HG02610 (cell line): ENCODE results near the gene HCFC1.

Source experiments
- ATAC-seq: cut with Tn5 transposase; IDR thresholded peaks from one replicate; pipeline ENCODE4 v1.9.1; 2021; ENCODE audit warnings: mild to moderate bottlenecking, moderate library complexity; ENCODE audit not compliant: unreplicated experiment

HCFC1 gene

DNA sequence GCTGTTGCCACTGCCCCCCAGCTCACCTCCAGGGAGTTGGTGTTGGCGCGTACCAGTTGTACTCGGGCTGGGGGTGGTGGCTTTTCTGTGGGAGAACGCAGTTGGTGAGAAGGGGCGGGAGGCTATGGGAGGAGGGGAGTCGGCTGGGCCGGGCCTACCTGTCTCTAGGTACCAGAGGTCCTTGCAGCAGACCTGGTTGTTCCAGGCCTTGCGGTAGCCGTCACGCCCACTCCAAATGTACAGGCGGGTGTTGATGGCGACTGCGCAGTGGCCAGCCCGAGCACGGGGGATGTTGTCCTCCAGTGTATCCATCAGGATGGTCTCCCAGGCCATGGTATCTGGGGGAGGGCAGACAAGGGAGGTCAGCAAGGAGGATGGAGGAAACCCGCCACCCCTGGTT lies 11.5 kb downstream of the HCFC1 start:
- ATAC-seq: no peak

DNA sequence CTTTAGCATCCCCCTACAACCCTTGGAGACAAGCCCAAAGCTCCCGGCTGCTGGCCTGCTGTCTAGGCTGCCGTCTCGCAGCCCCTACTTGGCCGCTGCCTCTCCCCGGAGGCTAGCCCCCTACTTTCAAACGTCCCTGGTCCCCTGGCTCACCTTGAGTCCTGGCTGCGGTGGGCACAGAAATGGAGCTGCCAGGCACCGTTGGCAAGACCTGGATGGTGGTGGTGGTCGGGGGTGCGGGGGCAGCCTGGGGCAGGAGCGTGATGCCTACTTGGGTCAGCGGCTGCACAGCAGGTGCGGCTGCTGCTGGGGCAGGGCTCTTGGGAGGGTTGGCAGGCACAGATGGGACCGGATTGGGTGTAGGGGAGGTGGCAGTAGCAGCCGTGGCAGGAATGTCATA lies 12.0 kb downstream of the HCFC1 start:
- ATAC-seq: no peak

- no peak for ATAC-seq
Measured at GRCh38 chrX:153958605-153959004, 13.0 kb downstream of the HCFC1 start.

- ATAC-seq: no peak
Measured at GRCh38 chrX:153957224-153957623, 14.4 kb downstream of the HCFC1 start.

DNA sequence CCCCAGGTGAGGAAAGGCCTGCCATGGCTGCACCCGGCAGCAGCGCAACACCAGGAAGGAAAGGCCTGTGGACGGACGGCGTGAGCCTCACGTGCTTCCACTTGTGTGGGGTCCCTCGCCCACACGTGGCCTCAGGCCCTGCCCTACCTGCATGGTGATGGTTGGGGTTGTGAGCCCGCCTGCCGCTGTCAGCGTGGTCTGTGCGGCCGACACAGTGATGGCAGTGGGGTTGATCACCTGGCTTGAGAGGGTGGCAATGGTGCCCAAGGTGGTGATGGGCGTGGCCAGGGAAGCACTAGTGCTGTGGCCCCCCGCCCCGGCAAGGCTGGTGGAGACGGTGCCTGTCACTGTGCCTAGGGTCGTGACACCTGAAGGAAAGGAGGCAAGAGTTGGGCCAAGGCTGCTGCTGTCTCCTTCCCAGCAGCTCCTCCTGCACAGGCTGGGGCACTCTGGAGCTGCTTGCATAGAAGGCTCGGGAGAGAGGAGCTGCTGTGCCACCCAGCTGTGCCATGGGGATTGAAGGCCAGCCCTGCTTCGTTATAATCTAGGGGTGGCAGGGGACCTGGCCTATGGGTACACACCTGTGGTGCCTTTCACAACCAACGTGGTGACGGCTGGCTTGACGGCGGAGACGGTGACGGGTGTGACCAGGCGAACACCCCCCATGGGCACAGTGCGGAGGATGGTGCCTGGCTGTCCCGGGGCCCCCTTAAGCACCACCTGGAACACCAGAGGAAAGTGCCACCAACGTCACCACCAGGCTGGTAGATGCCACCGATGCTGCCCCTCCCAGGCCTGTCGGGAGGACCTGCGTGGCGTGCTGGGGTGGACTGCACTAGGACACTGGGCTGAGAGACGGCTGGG lies 15.3 kb downstream of the HCFC1 start:
- ATAC-seq: no peak

DNA sequence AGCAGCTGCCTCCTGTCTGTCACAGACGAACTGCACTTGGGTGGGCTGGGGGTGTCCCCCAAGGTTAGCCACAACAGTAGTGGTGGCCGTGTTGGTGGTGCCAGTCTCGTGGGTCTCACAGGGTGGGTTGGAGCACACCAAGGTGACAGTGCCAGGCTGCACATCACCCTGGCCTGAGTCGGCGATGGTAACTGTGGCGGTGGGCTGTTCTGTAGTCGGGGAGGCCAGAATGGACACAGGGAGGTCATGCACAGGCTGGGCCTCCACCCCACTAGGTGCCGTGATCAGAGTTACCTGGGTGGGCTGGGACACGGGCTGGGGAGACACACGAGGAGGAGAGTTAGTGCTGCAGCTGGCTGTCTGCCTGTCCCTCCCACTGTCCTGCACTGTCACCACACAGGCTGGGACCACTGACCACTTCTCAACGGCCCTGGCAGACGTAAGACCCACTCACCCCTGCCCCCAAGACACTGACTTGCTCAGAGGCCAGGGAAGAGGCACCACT lies 16.3 kb downstream of the HCFC1 start:
- ATAC-seq: no peak

DNA sequence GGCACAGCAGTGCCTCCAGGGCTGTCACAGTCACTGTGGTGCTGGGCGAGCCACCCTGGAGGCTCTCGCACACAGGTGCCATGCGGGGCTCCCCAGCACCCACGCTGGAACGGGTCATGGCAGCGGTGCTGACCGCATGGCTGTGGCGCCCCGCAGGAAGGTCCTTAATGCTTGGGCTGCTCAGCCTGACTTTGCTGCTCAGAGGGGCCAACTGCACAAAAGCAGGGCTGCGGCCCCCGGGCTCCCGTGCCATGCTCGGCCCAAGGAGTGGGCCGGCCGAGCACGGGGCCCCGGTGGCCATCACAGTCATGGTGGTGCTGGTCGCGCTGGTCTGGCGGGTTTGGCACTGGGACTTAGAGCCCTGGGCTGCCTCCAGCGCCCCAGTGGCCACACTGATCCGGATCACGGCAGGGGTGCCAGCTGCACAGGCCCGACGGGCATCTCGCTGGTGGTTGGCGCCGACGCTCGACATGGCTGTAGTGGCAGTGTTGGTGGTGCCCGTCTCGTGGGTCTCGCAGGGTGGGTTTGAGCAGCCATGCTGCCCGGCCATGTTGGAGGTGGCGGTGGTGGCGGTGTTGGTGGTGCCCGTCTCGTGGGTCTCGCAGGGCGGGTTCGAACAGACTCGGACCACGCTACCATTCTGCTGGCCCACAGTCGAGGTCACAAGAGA lies 16.9 kb downstream of the HCFC1 start:
- no peak for ATAC-seq

DNA sequence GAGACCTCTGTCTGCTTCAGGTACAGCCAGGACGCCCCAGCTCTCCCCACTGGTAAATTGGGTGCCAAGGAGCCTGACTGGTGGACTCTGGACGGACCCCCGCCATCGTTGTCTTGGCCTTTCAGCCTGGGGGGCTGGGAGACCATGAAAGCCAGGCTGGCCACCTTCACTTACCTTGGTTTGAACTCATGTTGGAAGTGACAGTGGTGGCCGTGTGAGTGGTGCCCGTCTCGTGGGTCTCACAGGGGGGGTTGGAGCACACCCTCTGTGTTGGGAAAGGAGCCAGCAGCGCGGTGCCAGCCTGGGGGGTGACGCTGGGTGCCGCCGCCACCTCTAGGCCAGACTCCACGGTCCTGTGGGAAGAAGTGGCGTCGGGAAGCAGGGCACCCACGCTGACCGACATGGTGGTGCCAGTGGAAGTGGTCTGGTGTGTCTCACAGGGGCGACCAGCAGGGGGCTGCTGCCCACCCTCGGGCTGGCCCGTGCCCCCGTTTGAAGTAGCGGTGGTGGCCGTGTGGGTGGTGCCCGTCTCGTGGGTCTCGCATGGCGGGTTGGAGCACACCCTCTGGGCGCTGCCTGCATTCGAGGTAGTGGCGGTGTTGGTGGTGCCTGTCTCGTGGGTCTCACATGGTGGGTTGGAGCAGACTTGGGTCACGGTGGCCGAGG lies 17.6 kb downstream of the HCFC1 start:
- no peak for ATAC-seq

- no peak for ATAC-seq
Measured at GRCh38 chrX:153953342-153953830, 18.2 kb downstream of the HCFC1 start.

- no peak for ATAC-seq
Measured at GRCh38 chrX:153952373-153953026, 19.1 kb downstream of the HCFC1 start.

DNA sequence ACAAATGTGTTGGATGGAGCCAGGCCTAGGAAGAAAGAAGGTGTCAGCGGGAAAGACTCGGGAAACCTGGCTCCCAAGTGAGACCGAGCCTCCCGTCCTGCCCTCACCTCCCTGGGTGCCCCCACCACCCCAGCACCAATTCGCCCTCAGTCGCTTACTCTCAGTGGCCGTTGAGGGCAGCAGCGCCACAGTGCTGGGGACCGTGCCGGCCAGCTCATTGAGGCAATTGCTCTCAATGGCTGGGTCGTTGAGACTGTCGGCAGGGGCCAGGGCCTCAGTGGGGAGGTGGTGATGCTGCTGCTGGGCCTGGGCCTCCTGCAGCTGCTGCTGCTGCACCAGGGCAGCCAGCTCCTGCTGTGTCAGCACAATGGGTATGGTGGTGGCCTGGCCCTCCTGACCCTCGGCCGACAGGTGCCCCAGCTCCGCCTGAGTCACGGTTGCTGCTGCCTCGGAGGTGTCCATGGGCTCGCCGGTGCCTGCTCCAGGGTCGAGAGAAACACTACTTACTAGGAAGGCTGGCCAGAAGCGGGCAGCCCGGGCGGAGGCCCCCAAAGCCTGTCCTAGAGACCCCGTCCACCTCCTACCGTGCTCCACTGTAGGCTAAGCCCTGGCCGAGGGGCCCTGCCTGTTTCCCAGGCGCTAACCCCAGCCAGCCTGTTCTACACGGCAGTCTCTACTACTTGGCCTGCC lies 19.8 kb downstream of the HCFC1 start:
- ATAC-seq: no peak

DNA sequence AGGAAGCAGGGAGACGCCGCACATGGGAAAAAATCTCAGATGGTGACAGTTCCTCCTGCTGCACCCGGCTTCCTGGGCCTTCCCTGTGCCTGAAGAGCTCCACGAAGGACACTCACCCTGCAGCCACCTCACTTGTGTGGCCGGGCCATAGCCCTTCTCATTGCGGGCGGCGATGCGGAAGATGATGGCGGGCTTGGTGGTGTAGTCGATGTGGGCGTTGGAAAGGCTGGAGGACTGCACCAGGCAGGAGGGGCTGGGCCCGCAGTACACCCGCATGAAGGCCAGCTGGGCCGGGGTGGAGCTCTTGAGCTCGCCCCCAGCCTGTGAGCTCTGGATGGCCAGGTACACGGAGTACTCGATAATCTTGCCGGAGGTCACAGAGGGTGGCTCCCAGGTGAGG lies 21.5 kb downstream of the HCFC1 start:
- no peak for ATAC-seq

GRCh38 chrX:153948847-153949805 lies 22.5 kb downstream of the HCFC1 start:
- ATAC-seq: no peak

GRCh38 chrX:153948002-153948466 lies 23.6 kb downstream of the HCFC1 start:
- no peak for ATAC-seq

DNA sequence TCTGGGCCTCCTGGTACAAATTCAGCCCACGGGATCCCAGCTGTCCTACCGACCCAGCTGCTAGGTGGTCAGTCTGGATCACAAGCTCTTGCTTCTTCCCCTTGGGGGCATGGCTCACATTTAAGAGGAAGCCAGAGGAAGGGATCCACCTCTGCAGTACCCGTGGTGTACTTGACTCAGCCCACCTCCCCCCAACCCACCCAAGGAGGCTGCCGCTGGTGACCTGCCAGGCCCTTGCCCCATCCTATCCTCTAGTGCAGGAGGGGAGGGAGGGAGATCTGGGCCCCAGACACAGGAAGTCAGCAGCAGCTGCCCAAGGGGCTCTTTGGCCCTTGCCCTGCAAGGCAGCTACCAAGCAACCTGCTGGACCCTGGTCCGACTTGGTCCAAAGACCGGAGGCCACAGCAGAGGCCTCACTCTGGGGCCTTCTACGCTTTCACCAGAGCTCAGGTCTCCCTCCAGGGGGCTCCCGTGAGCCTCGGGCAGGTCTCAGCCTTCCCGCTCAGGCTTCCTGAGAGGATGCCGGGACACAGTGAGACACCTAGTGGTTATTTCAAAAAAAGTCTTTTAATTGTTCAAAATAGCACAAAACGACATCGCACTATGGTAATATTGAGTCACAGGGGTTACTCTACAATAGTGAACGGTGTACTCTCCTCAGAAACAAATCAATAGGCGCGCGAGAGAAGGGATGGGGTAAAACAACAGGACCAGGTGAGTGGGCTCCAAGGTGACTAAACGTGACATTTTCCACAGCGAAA lies 24.4 kb downstream of the HCFC1 start:
- ATAC-seq: peak; percentile 60

GRCh38 chrX:153945956-153946943 lies 25.4 kb downstream of the HCFC1 start:
- ATAC-seq: no peak

DNA sequence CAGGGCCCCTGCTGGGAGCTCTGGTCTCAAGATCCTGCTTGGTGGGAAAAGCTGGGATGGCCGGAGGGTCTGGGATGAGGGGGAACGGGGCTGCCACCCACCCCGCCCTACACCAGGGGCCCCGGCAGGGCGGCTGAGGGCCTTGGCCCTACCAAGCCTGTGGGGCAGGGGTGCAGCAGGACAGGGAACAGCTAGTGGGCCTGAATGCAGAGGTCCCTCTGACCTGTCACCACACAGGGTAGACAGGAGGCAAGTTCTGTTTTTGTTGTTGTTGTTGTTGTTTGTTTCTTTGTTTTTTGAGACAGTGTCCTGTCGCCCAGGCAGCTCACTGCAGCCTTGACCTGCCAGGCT lies 26.8 kb downstream of the HCFC1 start:
- no peak for ATAC-seq
